ENCODE results near the gene OR52J3. TPM values are rescaled to one million over a fixed set of nuclear protein-coding genes. Genes with fewer than 3 reads are reported as not detected.

The OR52J3 gene
- not detected for polyA plus RNA-seq

- Histone ChIP-seq H3K36me3 (ENCODE audit: control insufficient read depth in 2 of 2, insufficient read depth in 2 of 2, low read length in 1 of 2) (no peaks in the 10 kb centered on the region), H3K27me3 (ENCODE audit: control insufficient read depth in 1 of 2, insufficient read depth in 2 of 2, low read length in 2 of 2) (no peaks in the 10 kb centered on the region), H3K4me1 (ENCODE audit: control insufficient read depth in 2 of 2, insufficient read depth in 2 of 2, low read length in 1 of 2) (no peaks in the 10 kb centered on the region), H3K4me3 (ENCODE audit: low read depth in 1 of 2, low read length in 2 of 2) (no peak within 1 kb of the TSS), H3K9me3 (ENCODE audit: control insufficient read depth in 2 of 2, insufficient read depth in 1 of 2, low read depth in 1 of 2, low read length in 1 of 2) (no peaks in the 10 kb centered on the region), H3K27ac (ENCODE audit: low read depth in 2 of 2, low read length in 1 of 2) (no peak within 1 kb of the TSS)
- 57 to 78% methylated on average over 1 of the region's 1 CpG for WGBS, 2 donors
These were observed at the start of gene OR52J3 for GRCh38 chr11:5046226-5046625. Gene OR52J3 (plus strand): TSS chr11:5046526. CDS start chr11:5046526, 0 bp downstream.

GRCh38 chr11:5004424-5005274, 41.7 kb upstream of the OR52J3 start:
- Histone ChIP-seq H3K4me1 (ENCODE audit: control insufficient read depth in 2 of 2, insufficient read depth in 2 of 2, low read length in 1 of 2) (no peaks in the 10 kb centered on the region), H3K36me3 (ENCODE audit: control insufficient read depth in 2 of 2, insufficient read depth in 2 of 2, low read length in 1 of 2) (no peaks in the 10 kb centered on the region), H3K27ac (ENCODE audit: low read depth in 2 of 2, low read length in 1 of 2) (no peak overlapping the region), H3K27me3 (ENCODE audit: control insufficient read depth in 1 of 2, insufficient read depth in 2 of 2, low read length in 2 of 2) (no peaks in the 10 kb centered on the region), H3K9me3 (ENCODE audit: control insufficient read depth in 2 of 2, insufficient read depth in 1 of 2, low read depth in 1 of 2, low read length in 1 of 2) (no peaks in the 10 kb centered on the region), H3K4me3 (ENCODE audit: low read depth in 1 of 2, low read length in 2 of 2) (no peak overlapping the region)
- 31 to 38% methylated on average over 6 of the region's 6 CpGs for WGBS, 2 donors

- no peaks in the 10 kb centered on the region for H3K4me1 ChIP-seq (ENCODE audit: control insufficient read depth in 2 of 2, insufficient read depth in 2 of 2, low read length in 1 of 2)
- 42 to 65% methylated on average over 2 of the region's 2 CpGs for WGBS, 2 donors
These were observed 38.8 kb upstream of the OR52J3 start for GRCh38 chr11:5007561-5007960.

GRCh38 chr11:5011254-5011653, 35.1 kb upstream of the OR52J3 start:
- WGBS, 2 donors, result 73 to 74% methylated on average over 8 of the region's 8 CpGs
- H3K4me1 ChIP-seq (ENCODE audit: control insufficient read depth in 2 of 2, insufficient read depth in 2 of 2, low read length in 1 of 2), result no peaks in the 10 kb centered on the region
- no peak overlapping the region for H3K4me3 ChIP-seq (ENCODE audit: low read depth in 1 of 2, low read length in 2 of 2)
- no peak overlapping the region for H3K27ac ChIP-seq (ENCODE audit: low read depth in 2 of 2, low read length in 1 of 2)
- H3K27me3 ChIP-seq (ENCODE audit: control insufficient read depth in 1 of 2, insufficient read depth in 2 of 2, low read length in 2 of 2), result no peaks in the 10 kb centered on the region
- H3K9me3 ChIP-seq (ENCODE audit: control insufficient read depth in 2 of 2, insufficient read depth in 1 of 2, low read depth in 1 of 2, low read length in 1 of 2), result no peaks in the 10 kb centered on the region
- no peaks in the 10 kb centered on the region for H3K36me3 ChIP-seq (ENCODE audit: control insufficient read depth in 2 of 2, insufficient read depth in 2 of 2, low read length in 1 of 2)

More at GRCh38 chr11:5007561-5007960, 38.8 kb upstream of the OR52J3 start:
- Histone ChIP-seq H3K9me3 (ENCODE audit: control insufficient read depth in 2 of 2, insufficient read depth in 1 of 2, low read depth in 1 of 2, low read length in 1 of 2) (no peaks in the 10 kb centered on the region), H3K27me3 (ENCODE audit: control insufficient read depth in 1 of 2, insufficient read depth in 2 of 2, low read length in 2 of 2) (no peaks in the 10 kb centered on the region), H3K27ac (ENCODE audit: low read depth in 2 of 2, low read length in 1 of 2) (no peak overlapping the region), H3K4me3 (ENCODE audit: low read depth in 1 of 2, low read length in 2 of 2) (no peak overlapping the region), H3K36me3 (ENCODE audit: control insufficient read depth in 2 of 2, insufficient read depth in 2 of 2, low read length in 1 of 2) (no peaks in the 10 kb centered on the region)

- no peaks in the 10 kb centered on the region for H3K9me3 ChIP-seq (ENCODE audit: control insufficient read depth in 2 of 2, insufficient read depth in 1 of 2, low read depth in 1 of 2, low read length in 1 of 2)
- WGBS, 2 donors, result 85 to 86% methylated on average over 1 of the region's 1 CpG
These were observed 33.3 kb upstream of the OR52J3 start for GRCh38 chr11:5013012-5013411.

GRCh38 chr11:5021996-5022395, 24.3 kb upstream of the OR52J3 start:
- Histone ChIP-seq H3K27me3 (ENCODE audit: control insufficient read depth in 1 of 2, insufficient read depth in 2 of 2, low read length in 2 of 2) (no peaks in the 10 kb centered on the region), H3K9me3 (ENCODE audit: control insufficient read depth in 2 of 2, insufficient read depth in 1 of 2, low read depth in 1 of 2, low read length in 1 of 2) (peaks cover 0 to 4% of the 10 kb centered on the region in 2 donors), H3K36me3 (ENCODE audit: control insufficient read depth in 2 of 2, insufficient read depth in 2 of 2, low read length in 1 of 2) (no peaks in the 10 kb centered on the region), H3K4me1 (ENCODE audit: control insufficient read depth in 2 of 2, insufficient read depth in 2 of 2, low read length in 1 of 2) (no peaks in the 10 kb centered on the region), H3K27ac (ENCODE audit: low read depth in 2 of 2, low read length in 1 of 2) (no peak overlapping the region), H3K4me3 (ENCODE audit: low read depth in 1 of 2, low read length in 2 of 2) (no peak overlapping the region)
- WGBS, 2 donors, result 92 to 95% methylated on average over 2 of the region's 2 CpGs

More at GRCh38 chr11:5013012-5013411, 33.3 kb upstream of the OR52J3 start:
- Histone ChIP-seq H3K36me3 (ENCODE audit: control insufficient read depth in 2 of 2, insufficient read depth in 2 of 2, low read length in 1 of 2) (no peaks in the 10 kb centered on the region), H3K4me3 (ENCODE audit: low read depth in 1 of 2, low read length in 2 of 2) (no peak overlapping the region), H3K4me1 (ENCODE audit: control insufficient read depth in 2 of 2, insufficient read depth in 2 of 2, low read length in 1 of 2) (no peaks in the 10 kb centered on the region), H3K27me3 (ENCODE audit: control insufficient read depth in 1 of 2, insufficient read depth in 2 of 2, low read length in 2 of 2) (no peaks in the 10 kb centered on the region), H3K27ac (ENCODE audit: low read depth in 2 of 2, low read length in 1 of 2) (no peak overlapping the region)

- H3K9me3 ChIP-seq (ENCODE audit: control insufficient read depth in 2 of 2, insufficient read depth in 1 of 2, low read depth in 1 of 2, low read length in 1 of 2), result no peaks in the 10 kb centered on the region
- WGBS, 2 donors, result 78 to 84% methylated on average over 2 of the region's 2 CpGs
These were observed 9.7 kb upstream of the OR52J3 start for GRCh38 chr11:5036669-5037068.

GRCh38 chr11:5037926-5038325, 8.4 kb upstream of the OR52J3 start:
- Histone ChIP-seq H3K27me3 (ENCODE audit: control insufficient read depth in 1 of 2, insufficient read depth in 2 of 2, low read length in 2 of 2) (no peaks in the 10 kb centered on the region), H3K4me3 (ENCODE audit: low read depth in 1 of 2, low read length in 2 of 2) (no peak overlapping the region), H3K27ac (ENCODE audit: low read depth in 2 of 2, low read length in 1 of 2) (no peak overlapping the region), H3K4me1 (ENCODE audit: control insufficient read depth in 2 of 2, insufficient read depth in 2 of 2, low read length in 1 of 2) (no peaks in the 10 kb centered on the region), H3K9me3 (ENCODE audit: control insufficient read depth in 2 of 2, insufficient read depth in 1 of 2, low read depth in 1 of 2, low read length in 1 of 2) (no peaks in the 10 kb centered on the region), H3K36me3 (ENCODE audit: control insufficient read depth in 2 of 2, insufficient read depth in 2 of 2, low read length in 1 of 2) (no peaks in the 10 kb centered on the region)
- WGBS, 2 donors, result 42 to 57% methylated on average over 2 of the region's 2 CpGs

More at GRCh38 chr11:5036669-5037068, 9.7 kb upstream of the OR52J3 start:
- no peaks in the 10 kb centered on the region for H3K36me3 ChIP-seq (ENCODE audit: control insufficient read depth in 2 of 2, insufficient read depth in 2 of 2, low read length in 1 of 2)
- H3K27me3 ChIP-seq (ENCODE audit: control insufficient read depth in 1 of 2, insufficient read depth in 2 of 2, low read length in 2 of 2), result no peaks in the 10 kb centered on the region
- no peak overlapping the region for H3K27ac ChIP-seq (ENCODE audit: low read depth in 2 of 2, low read length in 1 of 2)
- H3K4me3 ChIP-seq (ENCODE audit: low read depth in 1 of 2, low read length in 2 of 2), result no peak overlapping the region
- H3K4me1 ChIP-seq (ENCODE audit: control insufficient read depth in 2 of 2, insufficient read depth in 2 of 2, low read length in 1 of 2), result no peaks in the 10 kb centered on the region

GRCh38 chr11:5038341-5038740, 8.0 kb upstream of the OR52J3 start:
- H3K4me3 ChIP-seq (ENCODE audit: low read depth in 1 of 2, low read length in 2 of 2), result no peak overlapping the region
- H3K4me1 ChIP-seq (ENCODE audit: control insufficient read depth in 2 of 2, insufficient read depth in 2 of 2, low read length in 1 of 2), result no peaks in the 10 kb centered on the region
- no peaks in the 10 kb centered on the region for H3K36me3 ChIP-seq (ENCODE audit: control insufficient read depth in 2 of 2, insufficient read depth in 2 of 2, low read length in 1 of 2)
- no peaks in the 10 kb centered on the region for H3K9me3 ChIP-seq (ENCODE audit: control insufficient read depth in 2 of 2, insufficient read depth in 1 of 2, low read depth in 1 of 2, low read length in 1 of 2)
- no peaks in the 10 kb centered on the region for H3K27me3 ChIP-seq (ENCODE audit: control insufficient read depth in 1 of 2, insufficient read depth in 2 of 2, low read length in 2 of 2)
- WGBS, 2 donors, result 86% methylated on average over 1 of the region's 1 CpG
- H3K27ac ChIP-seq (ENCODE audit: low read depth in 2 of 2, low read length in 1 of 2), result no peak overlapping the region

GRCh38 chr11:5040876-5041275, 5.5 kb upstream of the OR52J3 start:
- Histone ChIP-seq H3K9me3 (ENCODE audit: control insufficient read depth in 2 of 2, insufficient read depth in 1 of 2, low read depth in 1 of 2, low read length in 1 of 2) (no peaks in the 10 kb centered on the region), H3K27me3 (ENCODE audit: control insufficient read depth in 1 of 2, insufficient read depth in 2 of 2, low read length in 2 of 2) (no peaks in the 10 kb centered on the region), H3K27ac (ENCODE audit: low read depth in 2 of 2, low read length in 1 of 2) (no peak overlapping the region), H3K4me3 (ENCODE audit: low read depth in 1 of 2, low read length in 2 of 2) (no peak overlapping the region), H3K36me3 (ENCODE audit: control insufficient read depth in 2 of 2, insufficient read depth in 2 of 2, low read length in 1 of 2) (no peaks in the 10 kb centered on the region), H3K4me1 (ENCODE audit: control insufficient read depth in 2 of 2, insufficient read depth in 2 of 2, low read length in 1 of 2) (no peaks in the 10 kb centered on the region)
- WGBS, 2 donors, result 55 to 73% methylated on average over 4 of the region's 4 CpGs
